HepG2 (cell line): Measurements from ENCODE around the gene CNNM1. TPM values are rescaled to one million over a fixed set of nuclear protein-coding genes. Genes with fewer than 3 reads are reported as not detected.

Experiments
- ATAD3A ChIP-seq: sonication (generic); formaldehyde crosslinking; IDR thresholded peaks from 2 replicates; pipeline ENCODE4 v1.4.0; 2020; ENCODE audit warnings: missing genetic modification reagents
- CCAR2 ChIP-seq: fragments of 200-400 bp; formaldehyde crosslinking; optimal IDR thresholded peaks from 2 replicates; pipeline ENCODE3; 2018; ENCODE audit warnings: low read depth, mild to moderate bottlenecking, low read length, moderate library complexity
- E2F1 ChIP-seq: sonication (generic); formaldehyde crosslinking; IDR thresholded peaks from 2 replicates; pipeline ENCODE4 v1.5.0; 2020; ENCODE audit warnings: missing genetic modification reagents
- EEA1 ChIP-seq: sonication (generic); formaldehyde crosslinking; IDR thresholded peaks from 2 replicates; pipeline ENCODE4 v1.5.1; 2020; ENCODE audit warnings: mild to moderate bottlenecking, missing genetic modification reagents, borderline replicate concordance
- HOXA5 ChIP-seq: sonication (generic); formaldehyde crosslinking; IDR thresholded peaks from 2 replicates; pipeline ENCODE4 v1.4.0; 2020; ENCODE audit warnings: missing genetic modification reagents
- IRF1 ChIP-seq: sonication (generic); formaldehyde crosslinking; IDR thresholded peaks from 2 replicates; pipeline ENCODE4 v1.4.0; 2020; ENCODE audit warnings: low read depth, mild to moderate bottlenecking, missing genetic modification reagents
- KLF13 ChIP-seq: sonication (generic); formaldehyde crosslinking; IDR thresholded peaks from 2 replicates; pipeline ENCODE4 v1.4.0; 2020; ENCODE audit warnings: mild to moderate bottlenecking, missing genetic modification reagents
- MAFK ChIP-seq, 2 experiments: IDR thresholded peaks in 1 of 2; conservative IDR thresholded peaks in 1 of 2; 2 replicates each; pipeline ENCODE4 v1.6.1; 2011; ENCODE audit warnings: improper control_type of control experiment in 2 of 2, low read length in 2 of 2
- MED1 ChIP-seq: sonication (generic); formaldehyde crosslinking; IDR thresholded peaks from 2 replicates; pipeline ENCODE4 v1.4.0; 2020; ENCODE audit warnings: missing genetic modification reagents
- MEIS2 ChIP-seq: sonication (generic); formaldehyde crosslinking; IDR thresholded peaks from 2 replicates; pipeline ENCODE4 v1.9.0; 2021; ENCODE audit warnings: mild to moderate bottlenecking, missing genetic modification reagents
- MTA3 ChIP-seq: sonication (generic); formaldehyde crosslinking; IDR thresholded peaks from 2 replicates; pipeline ENCODE4 v1.4.0; 2020; ENCODE audit warnings: missing genetic modification reagents
- SMAD3 ChIP-seq: sonication (generic); formaldehyde crosslinking; IDR thresholded peaks from 2 replicates; pipeline ENCODE4 v1.4.0; 2020; ENCODE audit warnings: missing genetic modification reagents
- TBX3 ChIP-seq: fragments of 450-650 bp; IDR thresholded peaks from 2 replicates; pipeline ENCODE4 v1.6.1; 2017; ENCODE audit warnings: antibody characterized with exemption, mild to moderate bottlenecking, inconsistent platforms, borderline replicate concordance
- TRIM24 ChIP-seq: sonication (generic); formaldehyde crosslinking; IDR thresholded peaks from 2 replicates; pipeline ENCODE4 v1.8.0; 2022; ENCODE audit warnings: mild to moderate bottlenecking, missing genetic modification reagents
- ZBTB7A ChIP-seq: sonication (generic); formaldehyde crosslinking; IDR thresholded peaks from 2 replicates; pipeline ENCODE4 v1.8.0; 2022; ENCODE audit warnings: mild to moderate bottlenecking, missing genetic modification reagents
- ZNF253 ChIP-seq: sonication (generic); formaldehyde crosslinking; IDR thresholded peaks from 2 replicates; pipeline ENCODE4 v1.8.0; 2022; ENCODE audit warnings: mild to moderate bottlenecking, missing genetic modification reagents, borderline replicate concordance
- ZNF350 ChIP-seq: sonication (generic); formaldehyde crosslinking; IDR thresholded peaks from 2 replicates; pipeline ENCODE4 v1.4.0; 2020; ENCODE audit warnings: mild to moderate bottlenecking, low read depth, missing genetic modification reagents, borderline replicate concordance
- ZNF382 ChIP-seq: sonication (generic); formaldehyde crosslinking; IDR thresholded peaks from 2 replicates; pipeline ENCODE4 v1.5.0; 2020; ENCODE audit warnings: missing genetic modification reagents, mild to moderate bottlenecking, borderline replicate concordance
- ZNF44 ChIP-seq: sonication (generic); formaldehyde crosslinking; IDR thresholded peaks from 2 replicates; pipeline ENCODE4 v1.5.1; 2020; ENCODE audit warnings: mild to moderate bottlenecking, missing genetic modification reagents
- ZNF598 ChIP-seq: sonication (generic); formaldehyde crosslinking; IDR thresholded peaks from 2 replicates; pipeline ENCODE4 v1.5.1; 2020; ENCODE audit warnings: mild to moderate bottlenecking, missing genetic modification reagents, borderline replicate concordance
- ZNF607 ChIP-seq: sonication (generic); formaldehyde crosslinking; IDR thresholded peaks from 2 replicates; pipeline ENCODE4 v1.5.1; 2020; ENCODE audit warnings: missing genetic modification reagents, mild to moderate bottlenecking, borderline replicate concordance
- ZNF781 ChIP-seq: sonication (generic); formaldehyde crosslinking; IDR thresholded peaks from 2 replicates; pipeline ENCODE4 v1.5.1; 2020; ENCODE audit warnings: borderline replicate concordance, mild to moderate bottlenecking, missing genetic modification reagents; ENCODE audit errors: not compliant biosample characterization
- ZNF790 ChIP-seq: sonication (generic); formaldehyde crosslinking; IDR thresholded peaks from 2 replicates; pipeline ENCODE4 v1.8.0; 2022; ENCODE audit warnings: missing genetic modification reagents, mild to moderate bottlenecking, borderline replicate concordance
- polyA plus RNA-seq, 8 experiments: library from polyadenylated mRNA; depleted of rRNA in 3 of 8; stranded (reverse) in 7 of 8; unstranded in 1 of 8; fragments of >200 nt; fragmentation: Illumina TruSeq in 4 of 8; extraction: Trizol in 4 of 8; gene quantifications; 2 replicates each; pipeline versions ENCODE4 v1.2.1 to v1.2.3, GENCODE V29; 2011 to 2016; ENCODE audit warnings: low read depth in 4 of 8, missing spikeins in 1 of 8, mixed read lengths in 1 of 8; ENCODE audit not compliant: insufficient read depth in 1 of 8
- total RNA-seq, 5 experiments: library from RNA; depleted of rRNA; stranded (reverse); fragments of >200 nt; fragmentation: Illumina TruSeq; extraction: Trizol; gene quantifications; 2 replicates each; pipeline ENCODE4 v1.2.3, GENCODE V29; 2016; ENCODE audit warnings: low read depth in 1 of 5
- TF ChIP-seq, protein P1 (sequence below): sonication (generic); formaldehyde crosslinking; IDR thresholded peaks from 2 replicates; pipeline ENCODE4 v1.4.0; 2020; ENCODE audit warnings: missing genetic modification reagents

The CNNM1 gene
- total and polyA plus RNA-seq, 2 of the 13 experiments (the other 11 are each of a cell fraction or from before 2014, with no cell fraction given): 4.3 to 9.6 TPM

- TF ChIP-seq, protein P1, sequence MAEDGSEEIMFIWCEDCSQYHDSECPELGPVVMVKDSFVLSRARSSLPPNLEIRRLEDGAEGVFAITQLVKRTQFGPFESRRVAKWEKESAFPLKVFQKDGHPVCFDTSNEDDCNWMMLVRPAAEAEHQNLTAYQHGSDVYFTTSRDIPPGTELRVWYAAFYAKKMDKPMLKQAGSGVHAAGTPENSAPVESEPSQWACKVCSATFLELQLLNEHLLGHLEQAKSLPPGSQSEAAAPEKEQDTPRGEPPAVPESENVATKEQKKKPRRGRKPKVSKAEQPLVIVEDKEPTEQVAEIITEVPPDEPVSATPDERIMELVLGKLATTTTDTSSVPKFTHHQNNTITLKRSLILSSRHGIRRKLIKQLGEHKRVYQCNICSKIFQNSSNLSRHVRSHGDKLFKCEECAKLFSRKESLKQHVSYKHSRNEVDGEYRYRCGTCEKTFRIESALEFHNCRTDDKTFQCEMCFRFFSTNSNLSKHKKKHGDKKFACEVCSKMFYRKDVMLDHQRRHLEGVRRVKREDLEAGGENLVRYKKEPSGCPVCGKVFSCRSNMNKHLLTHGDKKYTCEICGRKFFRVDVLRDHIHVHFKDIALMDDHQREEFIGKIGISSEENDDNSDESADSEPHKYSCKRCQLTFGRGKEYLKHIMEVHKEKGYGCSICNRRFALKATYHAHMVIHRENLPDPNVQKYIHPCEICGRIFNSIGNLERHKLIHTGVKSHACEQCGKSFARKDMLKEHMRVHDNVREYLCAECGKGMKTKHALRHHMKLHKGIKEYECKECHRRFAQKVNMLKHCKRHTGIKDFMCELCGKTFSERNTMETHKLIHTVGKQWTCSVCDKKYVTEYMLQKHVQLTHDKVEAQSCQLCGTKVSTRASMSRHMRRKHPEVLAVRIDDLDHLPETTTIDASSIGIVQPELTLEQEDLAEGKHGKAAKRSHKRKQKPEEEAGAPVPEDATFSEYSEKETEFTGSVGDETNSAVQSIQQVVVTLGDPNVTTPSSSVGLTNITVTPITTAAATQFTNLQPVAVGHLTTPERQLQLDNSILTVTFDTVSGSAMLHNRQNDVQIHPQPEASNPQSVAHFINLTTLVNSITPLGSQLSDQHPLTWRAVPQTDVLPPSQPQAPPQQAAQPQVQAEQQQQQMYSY (CRISPR knock-in tag): no peak
- TF ChIP-seq MEIS2 (CRISPR knock-in tag) (no peak), ZNF382 (no peak), ZNF598 (CRISPR knock-in tag) (no peak), ZNF350 (no peak), ZNF44 (CRISPR knock-in tag) (no peak), ZNF253 (no peak), ZNF790 (CRISPR knock-in tag) (no peak), MTA3 (no peak), MAFK (conservative IDR thresholded peaks at IDR 0.05 in 1 of 2, IDR thresholded peaks at IDR 0.05 in 1 of 2; ENCODE audit: low read length in 2 of 2) (no peak), TRIM24 (CRISPR knock-in tag) (no peak), HOXA5 (no peak), E2F1 (no peak), KLF13 (CRISPR knock-in tag) (no peak), CCAR2 (no peak), ATAD3A (CRISPR knock-in tag) (no peak), EEA1 (CRISPR knock-in tag) (no peak), ZBTB7A (CRISPR knock-in tag) (no peak), SMAD3 (CRISPR knock-in tag) (no peak), ZNF607 (no peak), TBX3 (no peak), IRF1 (CRISPR knock-in tag) (no peak), ZNF781 (no peak), MED1 (CRISPR knock-in tag) (0 out of 2 replicates have a peak, but pooled peaks have one; percentile 24)
Observed at GRCh38 chr10:99318475-99318874, 10.7 kb upstream of the CNNM1 start (continued).
